NCI-H446 treated with DMSO at 0.1 percent for 48 hours (cell line): ENCODE data around the gene CFHR4.
"Not testable (repeated sequence)": the region's sequence is repeated elsewhere in the genome, so short reads cannot be mapped to it uniquely, and the experiment has no call there.

ENCODE experiments used
- DNase-seq: peaks from one replicate; lab custom pipeline; 2025; lab: John Stamatoyannopoulos, UW

The CFHR4 gene

DNA sequence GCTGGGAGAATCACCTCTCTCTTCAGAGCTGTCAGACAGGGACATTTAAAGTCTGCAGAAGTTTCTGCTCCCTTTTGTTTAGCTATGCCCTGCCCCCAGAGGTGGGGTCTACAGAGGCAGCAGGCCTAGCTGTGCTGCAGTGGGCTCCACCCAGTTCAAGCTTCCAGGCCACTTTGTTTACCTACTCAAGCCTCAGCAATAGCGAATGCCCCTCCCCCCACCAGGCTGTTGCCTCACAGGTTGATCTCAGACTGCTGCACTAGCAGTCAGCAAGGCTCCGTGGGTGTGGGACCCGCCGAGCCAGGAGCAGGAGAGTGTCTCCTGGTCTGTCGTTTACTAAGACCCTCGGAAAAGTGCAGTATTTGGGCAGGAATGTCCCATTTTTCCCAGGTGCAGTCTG is 53.6 kb downstream of the CFHR4 start:
- not testable (repeated sequence) for DNase-seq

GRCh38 chr1:196943568-196943967 is 55.7 kb downstream of the CFHR4 start, which contains the start of gene CFHR2:
TSS of gene CFHR2 (plus strand) at chr1:196943738. CDS start at chr1:196943881, 143 bp downstream.
- DNase-seq = not testable (repeated sequence)

DNA sequence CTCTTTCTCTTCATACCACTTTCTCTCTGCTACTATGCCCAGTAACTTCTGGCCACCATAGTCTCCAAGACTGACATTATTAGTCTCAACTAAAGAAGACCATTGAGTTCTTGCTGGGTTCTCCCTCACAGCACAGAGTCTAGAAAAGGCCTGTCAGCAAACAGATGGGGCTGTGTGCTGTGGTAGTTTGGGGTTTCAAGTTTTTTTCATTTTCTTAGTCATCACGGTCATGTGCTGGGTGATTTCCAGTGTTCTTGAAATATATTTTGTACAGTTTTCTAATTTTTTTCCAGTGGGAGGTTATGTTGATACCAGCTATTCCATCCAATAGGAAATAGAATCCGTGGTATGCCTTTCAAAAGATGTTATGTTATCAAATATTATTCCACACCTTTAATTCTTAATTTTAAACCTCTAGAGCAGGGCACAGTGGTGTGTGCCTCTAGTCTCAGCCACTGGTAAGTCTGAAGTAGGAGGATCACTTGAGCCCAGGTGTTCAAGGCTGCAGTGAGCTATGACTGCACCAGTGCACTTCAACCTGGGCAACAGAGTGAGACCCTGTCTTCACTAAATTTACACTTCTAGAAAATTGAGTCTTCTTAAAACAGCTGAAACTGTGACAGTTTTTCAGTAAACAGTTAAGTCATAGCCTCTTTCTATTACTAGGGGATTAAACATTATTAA is 64.0 kb downstream of the CFHR4 start:
- DNase-seq = no peak

DNA sequence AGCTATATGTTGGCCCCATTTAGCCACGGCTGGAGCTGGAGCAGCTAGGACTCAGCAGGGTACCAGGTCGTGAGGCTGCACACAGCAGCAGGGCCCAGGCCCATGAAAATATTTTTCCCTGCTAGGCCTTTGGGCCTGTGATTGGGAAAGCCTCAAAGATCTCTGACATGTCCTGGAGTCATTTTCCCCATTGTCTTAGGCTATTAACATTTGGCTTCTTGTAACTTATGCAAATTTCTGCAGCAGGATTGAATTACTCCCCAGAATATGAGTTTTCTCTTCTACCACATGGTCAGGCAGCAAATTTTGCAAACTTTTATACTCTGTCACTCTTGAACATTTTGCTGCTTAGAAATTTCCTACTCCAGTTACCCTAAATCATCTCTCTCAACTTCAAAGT is 66.9 kb downstream of the CFHR4 start:
- DNase-seq = no peak

DNA sequence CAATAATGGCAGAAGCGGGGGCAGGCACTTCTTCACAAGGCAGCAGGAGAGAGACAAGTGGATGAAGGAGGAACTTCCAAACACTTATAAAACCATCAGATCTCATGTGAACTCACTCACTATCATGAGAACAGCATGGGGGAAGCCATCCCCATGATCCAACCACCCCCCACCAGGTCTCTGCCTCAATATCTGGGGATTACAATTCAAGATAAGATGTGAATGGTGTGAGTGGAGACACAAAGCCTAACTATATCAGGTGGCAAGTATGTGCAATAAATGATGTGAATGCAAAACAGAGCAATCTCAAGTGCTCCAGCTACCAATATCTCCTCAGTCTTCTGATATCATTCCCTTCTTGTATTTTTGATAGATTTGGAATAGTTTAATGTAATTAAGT is 68.1 kb downstream of the CFHR4 start:
- DNase-seq = no peak

GRCh38 chr1:196960854-196961253 is 73.0 kb downstream of the CFHR4 start:
- DNase-seq = no peak
